Neural cell (in vitro differentiated cells): ENCODE results near the gene LYPD3. TPM values are rescaled to one million over a fixed set of nuclear protein-coding genes. Genes with fewer than 3 reads are reported as not detected.
A peak's percentile ranks its signal among the peaks of the same experiment; 100 is the strongest.

ENCODE experiments used
- H2AFZ ChIP-seq: fragments of 200-600, 300-800 bp; sonication (generic), shearing (Covaris generic); 2 replicates; pipeline ENCODE4 v1.6.0; 2014; ENCODE audit warnings: low read depth, mild to moderate bottlenecking, antibody characterized with exemption, low read length, moderate library complexity
- H3F3A ChIP-seq: fragments of 200-600 bp; shearing (Covaris generic); 2 replicates; pipeline ENCODE4 v1.6.1; 2016; ENCODE audit warnings: mild to moderate bottlenecking, moderate library complexity, mixed read lengths, antibody characterized with exemption, low read length; ENCODE audit not compliant: insufficient read depth, poor library complexity, severe bottlenecking
- H3K27ac ChIP-seq: fragments of 200-600, 300-800 bp; sonication (generic), shearing (Covaris generic); 2 replicates; pipeline ENCODE4 v1.5.1; 2014; ENCODE audit warnings: mild to moderate bottlenecking, low read length, moderate library complexity
- H3K27me3 ChIP-seq: fragments of 300-800, 200-600 bp; sonication (generic), shearing (Covaris generic); 2 replicates; pipeline ENCODE4 v1.6.0; 2014; ENCODE audit warnings: mild to moderate bottlenecking, low read depth, low read length, moderate library complexity; ENCODE audit not compliant: insufficient read depth
- H3K36me3 ChIP-seq: fragments of 300-800, 200-600 bp; sonication (generic), shearing (Covaris generic); 2 replicates; pipeline ENCODE4 v1.5.1; 2014; ENCODE audit warnings: mild to moderate bottlenecking, antibody characterized with exemption, low read length, moderate library complexity; ENCODE audit not compliant: insufficient read depth
- H3K4me2 ChIP-seq: fragments of 300-800, 200-600 bp; sonication (generic), shearing (Covaris generic); 2 replicates; pipeline ENCODE4 v1.6.0; 2014; ENCODE audit warnings: mild to moderate bottlenecking, low read length
- H3K4me3 ChIP-seq: fragments of 300-800, 200-600 bp; sonication (generic), shearing (Covaris generic); 2 replicates; pipeline ENCODE4 v1.5.1; 2014; ENCODE audit warnings: mild to moderate bottlenecking, low read length, moderate library complexity
- H3K79me2 ChIP-seq: fragments of 200-600 bp; shearing (Covaris generic); replicated peaks from 2 replicates; pipeline ENCODE4 v1.6.0; 2014; ENCODE audit warnings: mild to moderate bottlenecking, low read length, moderate library complexity; ENCODE audit not compliant: insufficient read depth
- H3K9ac ChIP-seq: fragments of 300-800, 200-600 bp; sonication (generic), shearing (Covaris generic); 2 replicates; pipeline ENCODE4 v1.6.1; 2016; ENCODE audit warnings: mild to moderate bottlenecking, low read length, mixed read lengths
- H3K9me2 ChIP-seq: fragments of 200-600 bp; shearing (Covaris generic); 2 replicates; pipeline ENCODE4 v1.6.1; 2016; ENCODE audit warnings: mild to moderate bottlenecking, low read length, mixed read lengths; ENCODE audit not compliant: insufficient read depth
- H3K9me3 ChIP-seq: fragments of 200-600, 300-800 bp; sonication (generic), shearing (Covaris generic); 2 replicates; pipeline ENCODE4 v1.6.1; 2016; ENCODE audit warnings: mild to moderate bottlenecking, mixed run types, low read length, moderate library complexity, mixed read lengths
- H4K20me1 ChIP-seq: fragments of 200-600 bp; shearing (Covaris generic); 2 replicates; pipeline ENCODE4 v1.6.1; 2016; ENCODE audit warnings: mild to moderate bottlenecking, mixed run types; ENCODE audit not compliant: insufficient read depth
- EP300 ChIP-seq: fragments of 450-650 bp; conservative IDR thresholded peaks from 2 replicates; pipeline ENCODE4 v1.6.1; 2014; ENCODE audit warnings: antibody characterized with exemption, mild to moderate bottlenecking, moderate library complexity; ENCODE audit not compliant: poor library complexity, severe bottlenecking
- EZH2 ChIP-seq: fragments of 200-600, 300-800 bp; shearing (Covaris generic), sonication (generic); IDR thresholded peaks from 2 replicates; pipeline ENCODE4 v1.6.1; 2014; ENCODE audit warnings: antibody characterized with exemption, low read length, borderline replicate concordance, mild to moderate bottlenecking; ENCODE audit not compliant: insufficient read depth, poor library complexity, severe bottlenecking
- MXI1 ChIP-seq: fragments of 450-650 bp; conservative IDR thresholded peaks from 2 replicates; pipeline ENCODE4 v1.6.1; 2014; ENCODE audit warnings: antibody characterized with exemption, mild to moderate bottlenecking; ENCODE audit not compliant: poor library complexity, severe bottlenecking
- POLR2AphosphoS5 ChIP-seq: IDR thresholded peaks from 2 replicates; pipeline ENCODE4 v1.6.1; 2012
- RAD21 ChIP-seq: fragments of 450-650 bp; conservative IDR thresholded peaks from 2 replicates; pipeline ENCODE4 v1.6.1; 2014; ENCODE audit warnings: antibody characterized with exemption, mild to moderate bottlenecking, moderate library complexity
- REST ChIP-seq: IDR thresholded peaks from 2 replicates; pipeline ENCODE4 v1.6.1; 2012; ENCODE audit warnings: borderline replicate concordance
- SMC3 ChIP-seq: fragments of 450-650 bp; conservative IDR thresholded peaks from 2 replicates; pipeline ENCODE4 v1.6.1; 2014; ENCODE audit warnings: antibody characterized with exemption, mild to moderate bottlenecking, moderate library complexity; ENCODE audit not compliant: poor library complexity
- TAF1 ChIP-seq: IDR thresholded peaks from 2 replicates; pipeline ENCODE4 v1.6.1; 2012; ENCODE audit warnings: low read depth
- polyA plus RNA-seq: library from polyadenylated mRNA; depleted of rRNA; stranded (reverse); fragments of >200 nt; gene quantifications from 2 replicates; pipeline ENCODE4 v1.2.3, GENCODE V29; 2014
- TF ChIP-seq, protein P1 (sequence below): fragments of 450-650 bp; IDR thresholded peaks from 2 replicates; pipeline ENCODE4 v1.5.1; 2014; ENCODE audit warnings: antibody characterized with exemption, mild to moderate bottlenecking, moderate library complexity; ENCODE audit not compliant: poor library complexity, severe bottlenecking

Gene LYPD3
- polyA plus RNA-seq, 1 donor from 2014 or later, result not detected

GRCh38 chr19:43446746-43447489 lies 18.5 kb downstream of the LYPD3 start:
- no peak for TF ChIP-seq EP300
- TF ChIP-seq, protein P1, sequence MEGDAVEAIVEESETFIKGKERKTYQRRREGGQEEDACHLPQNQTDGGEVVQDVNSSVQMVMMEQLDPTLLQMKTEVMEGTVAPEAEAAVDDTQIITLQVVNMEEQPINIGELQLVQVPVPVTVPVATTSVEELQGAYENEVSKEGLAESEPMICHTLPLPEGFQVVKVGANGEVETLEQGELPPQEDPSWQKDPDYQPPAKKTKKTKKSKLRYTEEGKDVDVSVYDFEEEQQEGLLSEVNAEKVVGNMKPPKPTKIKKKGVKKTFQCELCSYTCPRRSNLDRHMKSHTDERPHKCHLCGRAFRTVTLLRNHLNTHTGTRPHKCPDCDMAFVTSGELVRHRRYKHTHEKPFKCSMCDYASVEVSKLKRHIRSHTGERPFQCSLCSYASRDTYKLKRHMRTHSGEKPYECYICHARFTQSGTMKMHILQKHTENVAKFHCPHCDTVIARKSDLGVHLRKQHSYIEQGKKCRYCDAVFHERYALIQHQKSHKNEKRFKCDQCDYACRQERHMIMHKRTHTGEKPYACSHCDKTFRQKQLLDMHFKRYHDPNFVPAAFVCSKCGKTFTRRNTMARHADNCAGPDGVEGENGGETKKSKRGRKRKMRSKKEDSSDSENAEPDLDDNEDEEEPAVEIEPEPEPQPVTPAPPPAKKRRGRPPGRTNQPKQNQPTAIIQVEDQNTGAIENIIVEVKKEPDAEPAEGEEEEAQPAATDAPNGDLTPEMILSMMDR, result peak; percentile 94
- TF ChIP-seq RAD21, result peak; percentile 91
- peak; percentile 99 for TF ChIP-seq SMC3
- H3K4me2 ChIP-seq, result no peak overlapping the region
- no peaks in the 10 kb centered on the region for H3K9me3 ChIP-seq
- H4K20me1 ChIP-seq, result no peaks in the 10 kb centered on the region
- no peaks in the 10 kb centered on the region for H3F3A ChIP-seq
- H3K79me2 ChIP-seq, result no peaks in the 10 kb centered on the region
- H3K27ac ChIP-seq, result no peak overlapping the region
- H3K36me3 ChIP-seq, result no peaks in the 10 kb centered on the region
- no peaks in the 10 kb centered on the region for H3K9me2 ChIP-seq
- H3K27me3 ChIP-seq, result no peaks in the 10 kb centered on the region
- no peak overlapping the region for H2AFZ ChIP-seq
- no peak overlapping the region for H3K9ac ChIP-seq
- H3K4me3 ChIP-seq, result no peak overlapping the region

DNA sequence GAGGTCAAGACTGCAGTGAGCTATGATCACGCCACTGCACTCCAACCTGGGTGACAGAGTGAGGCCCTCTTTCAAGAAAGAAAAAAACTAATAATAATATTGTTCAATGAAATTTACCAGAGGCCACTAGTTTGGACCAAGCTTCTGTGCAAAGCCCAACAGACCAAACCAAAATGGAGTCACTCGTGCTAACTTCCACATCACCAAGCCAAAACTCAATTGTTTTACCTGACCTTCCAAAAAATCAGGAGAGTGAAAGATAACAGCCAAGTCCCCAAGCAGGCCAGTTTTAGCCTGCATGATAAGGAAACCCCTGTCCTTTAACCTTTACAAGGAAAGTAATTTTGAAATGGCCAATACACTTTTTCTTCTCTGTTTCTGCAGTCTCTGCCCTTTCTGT lies 20.0 kb downstream of the LYPD3 start:
- H3K9me2 ChIP-seq, result no peaks in the 10 kb centered on the region
- no peaks in the 10 kb centered on the region for H3K79me2 ChIP-seq
- H3K27me3 ChIP-seq, result no peaks in the 10 kb centered on the region
- no peak for TF ChIP-seq TAF1
- TF ChIP-seq REST, result no peak
- H3K27ac ChIP-seq, result no peak overlapping the region
- H3K9ac ChIP-seq, result no peak overlapping the region
- no peaks in the 10 kb centered on the region for H3F3A ChIP-seq
- no peaks in the 10 kb centered on the region for H3K9me3 ChIP-seq
- no peak overlapping the region for H2AFZ ChIP-seq
- no peak overlapping the region for H3K4me2 ChIP-seq
- no peak overlapping the region for H3K4me3 ChIP-seq
- H4K20me1 ChIP-seq, result no peaks in the 10 kb centered on the region
- H3K36me3 ChIP-seq, result no peaks in the 10 kb centered on the region

- no peaks in the 10 kb centered on the region for H3F3A ChIP-seq
- no peak overlapping the region for H3K9ac ChIP-seq
- H2AFZ ChIP-seq, result no peak overlapping the region
- H3K36me3 ChIP-seq, result no peaks in the 10 kb centered on the region
- H3K79me2 ChIP-seq, result no peaks in the 10 kb centered on the region
- no peak overlapping the region for H3K4me2 ChIP-seq
- H3K9me3 ChIP-seq, result no peaks in the 10 kb centered on the region
- H3K4me3 ChIP-seq, result no peak overlapping the region
- no peak overlapping the region for H3K27ac ChIP-seq
- no peaks in the 10 kb centered on the region for H3K9me2 ChIP-seq
- H3K27me3 ChIP-seq, result no peaks in the 10 kb centered on the region
- H4K20me1 ChIP-seq, result no peaks in the 10 kb centered on the region
- TF ChIP-seq EP300 (no peak), MXI1 (no peak), TAF1 (no peak), POLR2AphosphoS5 (no peak), REST (no peak), EZH2 (no peak), RAD21 (no peak)
- TF ChIP-seq, protein P1, result no peak
Measured at GRCh38 chr19:43444531-43445287, 20.7 kb downstream of the LYPD3 start.
